ENCODE measurements around the gene CACNA1C. TPM values are rescaled to one million over a fixed set of nuclear protein-coding genes. Genes with fewer than 3 reads are reported as not detected.

CACNA1C gene
- total RNA-seq, 1 donor from 2014 or later, result 7.3 TPM

DNA sequence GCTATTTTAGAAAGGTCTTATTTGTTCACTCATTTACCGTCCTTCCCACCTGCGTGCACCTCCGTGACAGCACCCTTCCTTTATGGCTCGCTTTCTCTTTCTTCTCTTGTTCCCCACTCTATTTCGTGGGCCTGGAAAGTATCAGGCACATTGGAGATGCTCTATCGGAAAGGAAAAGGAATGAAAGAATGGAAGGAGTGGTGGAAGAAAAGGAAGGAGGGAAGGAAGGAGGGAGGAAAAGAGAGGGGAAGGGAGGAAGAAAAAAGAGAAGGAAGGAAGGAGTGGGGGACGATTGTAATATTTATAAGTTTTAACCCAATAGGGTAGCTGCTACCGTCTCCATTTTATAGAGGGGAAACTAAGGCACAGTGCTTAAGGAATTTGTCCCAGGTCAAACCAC is 363.4 kb downstream of the CACNA1C start:
- Histone ChIP-seq H3K4me1 (ENCODE audit: control insufficient read depth in 3 of 3, insufficient read depth in 3 of 3, low read length in 3 of 3) (no peaks in the 10 kb centered on the region), H3K4me3 (ENCODE audit: low read length in 3 of 3) (no peak overlapping the region), H3K36me3 (ENCODE audit: control insufficient read depth in 3 of 3, insufficient read depth in 3 of 3, low read length in 3 of 3) (no peaks in the 10 kb centered on the region), H3K9me3 (ENCODE audit: control insufficient read depth in 3 of 3, low read length in 3 of 3) (no peaks in the 10 kb centered on the region), H3K27me3 (ENCODE audit: control insufficient read depth in 3 of 3, insufficient read depth in 3 of 3, low read length in 3 of 3) (peaks cover 0 to 5% (median under 1%) of the 10 kb centered on the region in 3 donors), H3K27ac (ENCODE audit: low read depth, low read length) (no peak overlapping the region), H3K9ac (ENCODE audit: low read depth in 1 of 3, low read length in 3 of 3) (no peak overlapping the region)

- Histone ChIP-seq H3K9me3 (ENCODE audit: control insufficient read depth in 3 of 3, low read length in 3 of 3) (no peaks in the 10 kb centered on the region), H3K27me3 (ENCODE audit: control insufficient read depth in 3 of 3, insufficient read depth in 3 of 3, low read length in 3 of 3) (peaks cover 0 to 5% (median 4%) of the 10 kb centered on the region in 3 donors), H3K9ac (ENCODE audit: low read depth in 1 of 3, low read length in 3 of 3) (no peak overlapping the region), H3K4me1 (ENCODE audit: control insufficient read depth in 3 of 3, insufficient read depth in 3 of 3, low read length in 3 of 3) (peaks cover 0 to 2% (median 0%) of the 10 kb centered on the region in 3 donors), H3K4me3 (ENCODE audit: low read length in 3 of 3) (no peak overlapping the region), H3K27ac (ENCODE audit: low read depth, low read length) (no peak overlapping the region), H3K36me3 (ENCODE audit: control insufficient read depth in 3 of 3, insufficient read depth in 3 of 3, low read length in 3 of 3) (no peaks in the 10 kb centered on the region)
Observed at GRCh38 chr12:2417481-2418160, 364.8 kb downstream of the CACNA1C start.

DNA sequence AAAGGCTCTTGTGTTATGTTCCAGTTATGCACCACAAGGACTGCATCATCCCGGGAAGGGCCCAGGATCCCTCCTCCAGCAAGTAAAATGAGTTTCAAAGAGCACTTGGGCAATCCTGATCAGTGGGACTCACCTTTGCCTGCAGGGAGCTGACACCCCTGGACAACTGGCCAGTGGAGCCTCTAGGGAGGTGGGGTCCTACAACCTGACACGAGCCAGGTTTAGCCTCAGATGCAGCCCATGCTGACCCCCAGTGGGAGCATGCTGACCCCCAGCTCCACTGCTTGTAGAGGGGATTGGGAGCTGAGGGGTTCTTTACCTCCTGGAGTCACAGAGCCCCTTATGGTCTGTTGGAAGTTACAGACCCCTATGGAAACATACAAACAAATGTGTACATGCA is 365.8 kb downstream of the CACNA1C start:
- no peak overlapping the region for H3K9ac ChIP-seq (ENCODE audit: low read depth in 1 of 3, low read length in 3 of 3)
- peaks cover 0 to 4% (median 0%) of the 10 kb centered on the region in 3 donors for H3K4me1 ChIP-seq (ENCODE audit: control insufficient read depth in 3 of 3, insufficient read depth in 3 of 3, low read length in 3 of 3)
- H3K36me3 ChIP-seq (ENCODE audit: control insufficient read depth in 3 of 3, insufficient read depth in 3 of 3, low read length in 3 of 3), result no peaks in the 10 kb centered on the region
- no peak overlapping the region for H3K27ac ChIP-seq (ENCODE audit: low read depth, low read length)
- H3K9me3 ChIP-seq (ENCODE audit: control insufficient read depth in 3 of 3, low read length in 3 of 3), result no peaks in the 10 kb centered on the region
- no peak overlapping the region for H3K4me3 ChIP-seq (ENCODE audit: low read length in 3 of 3)
- peaks cover 0 to 7% (median 5%) of the 10 kb centered on the region in 3 donors for H3K27me3 ChIP-seq (ENCODE audit: control insufficient read depth in 3 of 3, insufficient read depth in 3 of 3, low read length in 3 of 3)

GRCh38 chr12:2422591-2422990 is 369.8 kb downstream of the CACNA1C start:
- Histone ChIP-seq H3K4me3 (ENCODE audit: low read length in 3 of 3) (no peak overlapping the region), H3K4me1 (ENCODE audit: control insufficient read depth in 3 of 3, insufficient read depth in 3 of 3, low read length in 3 of 3) (peaks cover 0 to 4% (median 0%) of the 10 kb centered on the region in 3 donors), H3K27me3 (ENCODE audit: control insufficient read depth in 3 of 3, insufficient read depth in 3 of 3, low read length in 3 of 3) (peaks cover 4 to 15% (median 13%) of the 10 kb centered on the region in 3 donors), H3K27ac (ENCODE audit: low read depth, low read length) (no peak overlapping the region), H3K36me3 (ENCODE audit: control insufficient read depth in 3 of 3, insufficient read depth in 3 of 3, low read length in 3 of 3) (no peaks in the 10 kb centered on the region), H3K9me3 (ENCODE audit: control insufficient read depth in 3 of 3, low read length in 3 of 3) (peaks cover 0 to 5% (median 0%) of the 10 kb centered on the region in 3 donors), H3K9ac (ENCODE audit: low read depth in 1 of 3, low read length in 3 of 3) (no peak overlapping the region)

DNA sequence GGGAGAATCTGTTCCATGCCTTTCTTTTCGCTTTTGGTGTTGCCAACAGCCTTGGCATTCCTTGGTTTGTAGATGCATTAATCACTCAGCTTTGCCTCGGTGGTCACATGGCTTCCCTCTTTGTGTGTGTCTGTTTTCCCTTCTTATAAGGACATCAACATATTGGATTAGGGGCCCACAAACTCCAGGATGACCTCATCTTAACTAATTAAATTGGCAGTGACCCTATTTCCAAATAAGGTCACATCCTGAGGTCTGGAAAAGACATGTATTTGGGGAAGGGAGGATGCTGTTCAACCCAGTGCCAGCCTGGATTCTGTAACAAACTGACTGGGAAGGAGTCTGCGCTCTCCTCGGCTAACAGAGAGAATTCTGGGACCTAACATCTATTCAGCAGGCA is 376.2 kb downstream of the CACNA1C start:
- Histone ChIP-seq H3K27ac (ENCODE audit: low read depth, low read length) (no peak overlapping the region), H3K9ac (ENCODE audit: low read depth in 1 of 3, low read length in 3 of 3) (no peak overlapping the region), H3K9me3 (ENCODE audit: control insufficient read depth in 3 of 3, low read length in 3 of 3) (peaks cover 0 to 5% (median 0%) of the 10 kb centered on the region in 3 donors), H3K27me3 (ENCODE audit: control insufficient read depth in 3 of 3, insufficient read depth in 3 of 3, low read length in 3 of 3) (peaks cover 4 to 8% (median 7%) of the 10 kb centered on the region in 3 donors), H3K36me3 (ENCODE audit: control insufficient read depth in 3 of 3, insufficient read depth in 3 of 3, low read length in 3 of 3) (no peaks in the 10 kb centered on the region), H3K4me1 (ENCODE audit: control insufficient read depth in 3 of 3, insufficient read depth in 3 of 3, low read length in 3 of 3) (peaks cover 0 to 3% (median 0%) of the 10 kb centered on the region in 3 donors), H3K4me3 (ENCODE audit: low read length in 3 of 3) (no peak overlapping the region)

DNA sequence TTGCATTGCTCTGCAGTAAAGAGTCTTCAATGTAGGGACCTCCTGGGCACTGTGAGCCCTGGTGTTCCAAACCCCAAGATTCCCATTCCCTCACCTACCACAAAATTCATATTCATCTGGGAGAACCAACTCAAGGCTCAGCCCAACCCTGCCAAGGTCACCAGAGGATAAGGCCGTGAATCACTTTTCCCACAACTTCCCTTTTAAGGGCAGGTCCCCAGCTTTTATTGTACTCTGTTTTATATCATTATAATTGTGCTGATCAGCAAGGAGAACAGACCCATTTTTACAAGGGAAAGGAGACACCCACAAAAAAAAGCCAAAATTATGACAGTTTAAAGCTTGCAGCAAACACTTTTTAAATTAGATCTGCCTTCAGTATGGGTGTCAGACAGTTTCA is 379.0 kb downstream of the CACNA1C start:
- peaks cover 0 to 3% (median 0%) of the 10 kb centered on the region in 3 donors for H3K4me1 ChIP-seq (ENCODE audit: control insufficient read depth in 3 of 3, insufficient read depth in 3 of 3, low read length in 3 of 3)
- H3K9me3 ChIP-seq (ENCODE audit: control insufficient read depth in 3 of 3, low read length in 3 of 3), result peaks cover 0 to under 1% (median 0%) of the 10 kb centered on the region in 3 donors
- peaks cover 4 to 11% (median 5%) of the 10 kb centered on the region in 3 donors for H3K27me3 ChIP-seq (ENCODE audit: control insufficient read depth in 3 of 3, insufficient read depth in 3 of 3, low read length in 3 of 3)
- no peak overlapping the region for H3K27ac ChIP-seq (ENCODE audit: low read depth, low read length)
- H3K9ac ChIP-seq (ENCODE audit: low read depth in 1 of 3, low read length in 3 of 3), result no peak overlapping the region
- H3K36me3 ChIP-seq (ENCODE audit: control insufficient read depth in 3 of 3, insufficient read depth in 3 of 3, low read length in 3 of 3), result no peaks in the 10 kb centered on the region
- no peak overlapping the region for H3K4me3 ChIP-seq (ENCODE audit: low read length in 3 of 3)

GRCh38 chr12:2432856-2433255 is 380.1 kb downstream of the CACNA1C start:
- Histone ChIP-seq H3K27ac (ENCODE audit: low read depth, low read length) (no peak overlapping the region), H3K9me3 (ENCODE audit: control insufficient read depth in 3 of 3, low read length in 3 of 3) (no peaks in the 10 kb centered on the region), H3K27me3 (ENCODE audit: control insufficient read depth in 3 of 3, insufficient read depth in 3 of 3, low read length in 3 of 3) (peaks cover 5 to 11% (median 8%) of the 10 kb centered on the region in 3 donors), H3K9ac (ENCODE audit: low read depth in 1 of 3, low read length in 3 of 3) (no peak overlapping the region), H3K4me1 (ENCODE audit: control insufficient read depth in 3 of 3, insufficient read depth in 3 of 3, low read length in 3 of 3) (peaks cover 0 to 3% (median 0%) of the 10 kb centered on the region in 3 donors), H3K36me3 (ENCODE audit: control insufficient read depth in 3 of 3, insufficient read depth in 3 of 3, low read length in 3 of 3) (no peaks in the 10 kb centered on the region), H3K4me3 (ENCODE audit: low read length in 3 of 3) (no peak overlapping the region)

DNA sequence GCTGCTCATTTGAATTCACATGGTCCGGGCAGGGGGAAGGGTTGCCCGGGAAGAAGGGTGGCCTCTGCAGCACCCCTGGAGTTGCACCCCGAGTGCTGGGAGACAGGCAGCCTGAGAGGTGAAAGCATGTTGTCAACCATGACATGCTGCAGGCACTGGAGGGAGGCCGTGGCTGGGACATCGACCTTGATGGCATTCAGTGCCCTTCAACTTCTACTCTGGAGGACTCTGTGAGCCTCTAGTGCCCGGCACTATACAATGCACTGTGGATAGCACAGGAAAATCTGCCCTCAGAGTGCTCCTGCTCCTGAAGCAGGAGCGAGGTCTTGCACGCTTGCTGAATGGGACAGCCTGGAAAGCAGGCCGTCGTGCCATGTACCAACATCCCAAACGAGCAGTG is 382.7 kb downstream of the CACNA1C start:
- Histone ChIP-seq H3K27me3 (ENCODE audit: control insufficient read depth in 3 of 3, insufficient read depth in 3 of 3, low read length in 3 of 3) (peaks cover 6 to 13% (median 8%) of the 10 kb centered on the region in 3 donors), H3K9me3 (ENCODE audit: control insufficient read depth in 3 of 3, low read length in 3 of 3) (no peaks in the 10 kb centered on the region), H3K9ac (ENCODE audit: low read depth in 1 of 3, low read length in 3 of 3) (no peak overlapping the region), H3K4me3 (ENCODE audit: low read length in 3 of 3) (no peak overlapping the region), H3K27ac (ENCODE audit: low read depth, low read length) (no peak overlapping the region), H3K4me1 (ENCODE audit: control insufficient read depth in 3 of 3, insufficient read depth in 3 of 3, low read length in 3 of 3) (peaks cover 0 to 3% (median 0%) of the 10 kb centered on the region in 3 donors), H3K36me3 (ENCODE audit: control insufficient read depth in 3 of 3, insufficient read depth in 3 of 3, low read length in 3 of 3) (no peaks in the 10 kb centered on the region)

GRCh38 chr12:2439332-2440100 is 386.7 kb downstream of the CACNA1C start:
- H3K27me3 ChIP-seq (ENCODE audit: control insufficient read depth in 3 of 3, insufficient read depth in 3 of 3, low read length in 3 of 3), result peaks cover 8 to 16% (median 14%) of the 10 kb centered on the region in 3 donors
- H3K27ac ChIP-seq (ENCODE audit: low read depth, low read length), result no peak overlapping the region
- no peak overlapping the region for H3K4me3 ChIP-seq (ENCODE audit: low read length in 3 of 3)
- H3K4me1 ChIP-seq (ENCODE audit: control insufficient read depth in 3 of 3, insufficient read depth in 3 of 3, low read length in 3 of 3), result no peaks in the 10 kb centered on the region
- no peaks in the 10 kb centered on the region for H3K36me3 ChIP-seq (ENCODE audit: control insufficient read depth in 3 of 3, insufficient read depth in 3 of 3, low read length in 3 of 3)
- no peak overlapping the region for H3K9ac ChIP-seq (ENCODE audit: low read depth in 1 of 3, low read length in 3 of 3)
- H3K9me3 ChIP-seq (ENCODE audit: control insufficient read depth in 3 of 3, low read length in 3 of 3), result no peaks in the 10 kb centered on the region

DNA sequence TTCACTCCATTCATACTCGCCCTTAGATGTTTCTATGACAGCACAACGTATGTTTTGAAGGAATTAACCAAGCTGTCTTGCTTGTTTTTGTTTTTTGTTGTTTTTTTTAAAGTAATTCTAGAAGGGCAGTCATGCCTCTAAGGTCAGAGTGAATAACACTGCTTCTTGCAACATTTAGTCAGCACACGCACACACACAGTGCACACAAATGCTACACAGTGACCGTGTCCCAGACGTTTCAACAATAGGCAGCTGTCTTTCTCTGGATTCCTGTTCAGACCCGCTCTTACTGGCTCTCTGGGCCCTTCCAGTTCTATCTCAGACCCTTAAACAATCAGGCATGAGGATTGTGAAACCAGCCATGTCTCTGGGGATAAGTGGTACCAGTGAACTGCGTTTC is 391.0 kb downstream of the CACNA1C start:
- Histone ChIP-seq H3K36me3 (ENCODE audit: control insufficient read depth in 3 of 3, insufficient read depth in 3 of 3, low read length in 3 of 3) (no peaks in the 10 kb centered on the region), H3K9ac (ENCODE audit: low read depth in 1 of 3, low read length in 3 of 3) (no peak overlapping the region), H3K27ac (ENCODE audit: low read depth, low read length) (no peak overlapping the region), H3K4me1 (ENCODE audit: control insufficient read depth in 3 of 3, insufficient read depth in 3 of 3, low read length in 3 of 3) (no peaks in the 10 kb centered on the region), H3K27me3 (ENCODE audit: control insufficient read depth in 3 of 3, insufficient read depth in 3 of 3, low read length in 3 of 3) (peaks cover 0 to 18% (median 8%) of the 10 kb centered on the region in 3 donors), H3K9me3 (ENCODE audit: control insufficient read depth in 3 of 3, low read length in 3 of 3) (no peaks in the 10 kb centered on the region), H3K4me3 (ENCODE audit: low read length in 3 of 3) (no peak overlapping the region)

All from skeletal muscle tissue (tissue), 4 donors.